ENCODE data around the gene PCGF3.
"Not testable (repeated sequence)": the region's sequence is repeated elsewhere in the genome, so short reads cannot be mapped to it uniquely, and the experiment has no call there.

Gene PCGF3

GRCh38 chr4:768076-768475, 62.4 kb downstream of the PCGF3 start:
- H3K4me1 Mint-ChIP-seq: peaks cover 7% of the 10 kb centered on the region
- no peak for ATAC-seq (ENCODE audit: low read depth)
- no peak overlapping the region for H3K4me3 Mint-ChIP-seq
- peaks cover 12% of the 10 kb centered on the region for H3K36me3 Mint-ChIP-seq
- H3K27ac Mint-ChIP-seq: no peak overlapping the region
- H3K9me3 Mint-ChIP-seq: no peaks in the 10 kb centered on the region
- no peaks in the 10 kb centered on the region for H3K27me3 Mint-ChIP-seq
- no peak for DNase-seq (ENCODE audit: low spot score in 2 of 2)

DNA sequence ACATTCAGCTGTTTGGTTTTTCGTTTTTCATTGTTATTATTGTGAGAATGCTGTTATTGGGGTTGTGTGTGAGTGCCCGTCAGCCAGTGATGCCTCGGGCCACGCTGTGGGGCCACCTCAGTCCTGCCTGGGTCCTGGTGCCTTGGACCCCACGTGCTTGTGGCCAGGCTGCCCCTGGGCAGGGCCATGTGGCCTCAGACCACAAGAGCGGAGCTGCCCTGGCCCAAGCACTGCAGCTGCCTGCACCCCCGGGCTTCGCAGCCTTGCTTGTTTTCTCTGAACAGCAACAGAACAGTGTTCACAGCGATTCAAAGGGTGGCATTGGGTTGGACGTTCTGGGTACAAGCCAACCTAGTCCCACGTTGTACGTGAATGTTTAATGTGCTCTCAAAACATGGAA, 63.4 kb downstream of the PCGF3 start:
- ATAC-seq (ENCODE audit: low read depth) (no peak), DNase-seq (ENCODE audit: low spot score in 2 of 2) (no peak)
- H3K4me3 Mint-ChIP-seq: no peak overlapping the region
- no peaks in the 10 kb centered on the region for H3K27me3 Mint-ChIP-seq
- no peaks in the 10 kb centered on the region for H3K9me3 Mint-ChIP-seq
- H3K27ac Mint-ChIP-seq: no peak overlapping the region
- H3K36me3 Mint-ChIP-seq: peaks cover 8% of the 10 kb centered on the region
- H3K4me1 Mint-ChIP-seq: peaks cover 7% of the 10 kb centered on the region

- H3K36me3 Mint-ChIP-seq: peaks cover 8% of the 10 kb centered on the region
- H3K27ac Mint-ChIP-seq: no peak overlapping the region
- ATAC-seq (ENCODE audit: low read depth) (no peak), DNase-seq (ENCODE audit: low spot score in 2 of 2) (no peak)
- no peak overlapping the region for H3K4me3 Mint-ChIP-seq
- no peaks in the 10 kb centered on the region for H3K27me3 Mint-ChIP-seq
- peaks cover 7% of the 10 kb centered on the region for H3K4me1 Mint-ChIP-seq
- no peaks in the 10 kb centered on the region for H3K9me3 Mint-ChIP-seq
Measured at GRCh38 chr4:769511-769910, 63.9 kb downstream of the PCGF3 start.

DNA sequence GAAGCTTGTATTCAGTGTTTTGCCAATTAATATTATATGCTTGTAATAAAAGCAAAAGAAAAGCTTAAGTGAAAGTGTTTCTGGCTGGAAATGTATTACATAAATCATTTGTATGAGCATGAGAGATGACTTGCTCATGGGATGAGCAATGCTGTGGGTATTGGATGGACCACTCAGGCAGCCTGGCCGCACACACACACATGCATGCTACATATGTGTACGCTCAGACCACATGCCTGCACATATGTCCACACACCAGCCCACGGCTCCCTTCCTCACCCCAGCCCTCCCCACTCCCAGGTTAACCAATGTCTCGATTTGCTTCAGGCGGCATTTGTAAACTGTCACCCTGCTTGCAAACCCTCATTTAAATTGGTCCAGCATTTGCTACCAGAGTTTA, 64.4 kb downstream of the PCGF3 start:
- H3K27ac Mint-ChIP-seq: no peak overlapping the region
- peaks cover 12% of the 10 kb centered on the region for H3K4me1 Mint-ChIP-seq
- H3K27me3 Mint-ChIP-seq: no peaks in the 10 kb centered on the region

GRCh38 chr4:771464-771863, 65.8 kb downstream of the PCGF3 start:
- no peak for DNase-seq (ENCODE audit: low spot score in 2 of 2)
- H3K27ac Mint-ChIP-seq: peak overlapping the region; percentile 62
- no peak overlapping the region for H3K4me3 Mint-ChIP-seq
- no peaks in the 10 kb centered on the region for H3K27me3 Mint-ChIP-seq
- no peak for ATAC-seq (ENCODE audit: low read depth)
- H3K4me1 Mint-ChIP-seq: peaks cover 15% of the 10 kb centered on the region
- peaks cover 8% of the 10 kb centered on the region for H3K36me3 Mint-ChIP-seq
- no peaks in the 10 kb centered on the region for H3K9me3 Mint-ChIP-seq

More for the DNA sequence above, 64.4 kb downstream of the PCGF3 start:
- Mint-ChIP-seq H3K4me3 (no peak overlapping the region), H3K36me3 (peaks cover 5% of the 10 kb centered on the region), H3K9me3 (no peaks in the 10 kb centered on the region)
- DNase-seq (ENCODE audit: low spot score in 2 of 2) (no peak), ATAC-seq (ENCODE audit: low read depth) (no peak)

DNA sequence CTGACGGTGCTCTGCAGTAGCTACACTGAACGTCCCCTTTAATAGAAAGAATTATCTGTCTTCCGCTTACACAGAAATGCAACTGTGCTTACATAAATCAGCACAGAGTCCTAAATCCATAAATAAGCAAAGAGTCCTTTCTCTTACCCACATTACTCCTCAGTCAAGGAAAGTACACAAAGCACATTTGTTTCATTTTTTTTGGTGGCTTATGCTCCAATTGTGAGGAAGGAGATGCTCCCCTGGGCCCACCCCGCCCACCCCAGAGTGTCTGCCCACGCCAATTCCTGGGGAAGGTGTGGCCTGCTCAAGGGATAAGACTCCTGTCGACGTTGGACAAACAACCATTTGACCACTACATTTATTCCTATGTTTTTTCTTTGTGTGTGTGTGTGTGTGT, 66.5 kb downstream of the PCGF3 start:
- no peak overlapping the region for H3K4me3 Mint-ChIP-seq
- ATAC-seq (ENCODE audit: low read depth): no peak
- peak overlapping the region; percentile 62 for H3K27ac Mint-ChIP-seq
- H3K27me3 Mint-ChIP-seq: no peaks in the 10 kb centered on the region
- H3K36me3 Mint-ChIP-seq: peaks cover 12% of the 10 kb centered on the region
- no peak for DNase-seq (ENCODE audit: low spot score in 2 of 2)
- peaks cover 20% of the 10 kb centered on the region for H3K4me1 Mint-ChIP-seq
- H3K9me3 Mint-ChIP-seq: no peaks in the 10 kb centered on the region

- Mint-ChIP-seq H3K36me3 (peaks cover 16% of the 10 kb centered on the region), H3K9me3 (no peaks in the 10 kb centered on the region), H3K4me3 (no peak overlapping the region), H3K27ac (no peak overlapping the region), H3K27me3 (no peaks in the 10 kb centered on the region), H3K4me1 (peaks cover 23% of the 10 kb centered on the region)
- no peak for DNase-seq (ENCODE audit: low spot score in 2 of 2)
- no peak for ATAC-seq (ENCODE audit: low read depth)
Measured at GRCh38 chr4:772776-773175, 67.1 kb downstream of the PCGF3 start.

- no peaks in the 10 kb centered on the region for H3K27me3 Mint-ChIP-seq
- H3K9me3 Mint-ChIP-seq: no peaks in the 10 kb centered on the region
- no peak for ATAC-seq (ENCODE audit: low read depth)
- peaks cover 23% of the 10 kb centered on the region for H3K4me1 Mint-ChIP-seq
- H3K36me3 Mint-ChIP-seq: peaks cover 16% of the 10 kb centered on the region
- no peak for DNase-seq (ENCODE audit: low spot score in 2 of 2)
- H3K4me3 Mint-ChIP-seq: no peak overlapping the region
- H3K27ac Mint-ChIP-seq: no peak overlapping the region
Measured at GRCh38 chr4:773214-773613, 67.6 kb downstream of the PCGF3 start.

DNA sequence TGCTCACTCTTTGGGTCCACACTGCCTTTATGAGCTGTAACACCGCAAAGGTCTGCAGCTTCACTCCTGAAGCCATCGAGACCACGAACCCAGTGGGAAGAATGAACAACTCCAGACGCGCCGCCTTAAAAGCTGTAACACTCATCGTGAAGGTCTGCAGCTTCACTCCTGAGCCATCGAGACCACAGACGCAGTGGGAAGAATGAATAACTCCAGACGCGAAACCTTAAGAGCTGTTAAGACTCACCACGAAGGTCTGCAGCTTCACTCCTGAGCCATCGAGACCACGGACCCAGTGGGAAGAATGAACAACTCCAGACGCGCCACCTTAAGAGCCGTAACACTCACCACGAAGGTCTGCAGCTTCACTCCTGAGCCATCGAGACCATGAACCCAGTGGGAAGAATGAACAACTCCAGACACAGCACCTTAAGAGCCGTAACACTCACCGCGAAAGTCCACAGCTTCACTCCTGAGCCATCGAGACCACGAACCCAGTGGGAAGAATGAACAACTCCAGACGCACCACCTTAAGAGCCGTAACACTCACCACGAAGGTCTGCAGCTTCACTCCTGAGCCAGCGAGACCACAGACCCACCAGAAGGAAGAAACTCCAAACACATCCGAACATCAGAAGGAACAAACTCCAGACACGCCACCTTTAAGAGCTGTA, 68.9 kb downstream of the PCGF3 start:
- H3K36me3 Mint-ChIP-seq: peaks cover 19% of the 10 kb centered on the region
- not testable (repeated sequence) for H3K27me3 Mint-ChIP-seq; H3K9me3 Mint-ChIP-seq; H3K27ac Mint-ChIP-seq; DNase-seq (ENCODE audit: low spot score in 2 of 2); ATAC-seq (ENCODE audit: low read depth); H3K4me3 Mint-ChIP-seq
- peaks cover 27% of the 10 kb centered on the region for H3K4me1 Mint-ChIP-seq

DNA sequence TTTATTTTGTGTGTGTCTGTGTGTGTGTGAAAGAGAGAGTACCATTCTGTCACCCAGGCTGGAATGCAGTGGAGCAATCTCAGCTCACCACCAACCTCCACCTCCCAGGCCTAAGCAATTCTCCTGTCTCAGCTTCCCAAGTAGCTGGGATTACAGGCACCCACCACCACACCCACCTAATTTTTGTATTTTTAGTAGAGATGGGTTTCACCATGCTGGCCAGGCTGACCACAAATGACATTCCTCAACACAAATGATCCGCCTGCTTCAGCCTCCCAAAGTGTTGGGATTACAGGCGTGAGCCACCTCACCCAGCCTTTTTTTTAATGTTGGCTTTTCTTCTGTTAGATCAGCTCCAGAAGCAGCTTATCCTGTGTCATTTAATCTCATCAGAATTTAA, 69.9 kb downstream of the PCGF3 start:
- not testable (repeated sequence) for H3K27me3 Mint-ChIP-seq; H3K27ac Mint-ChIP-seq; H3K4me3 Mint-ChIP-seq; ATAC-seq (ENCODE audit: low read depth); H3K9me3 Mint-ChIP-seq; DNase-seq (ENCODE audit: low spot score in 2 of 2)
- Mint-ChIP-seq H3K36me3 (peaks cover 17% of the 10 kb centered on the region), H3K4me1 (peaks cover 28% of the 10 kb centered on the region)

DNA sequence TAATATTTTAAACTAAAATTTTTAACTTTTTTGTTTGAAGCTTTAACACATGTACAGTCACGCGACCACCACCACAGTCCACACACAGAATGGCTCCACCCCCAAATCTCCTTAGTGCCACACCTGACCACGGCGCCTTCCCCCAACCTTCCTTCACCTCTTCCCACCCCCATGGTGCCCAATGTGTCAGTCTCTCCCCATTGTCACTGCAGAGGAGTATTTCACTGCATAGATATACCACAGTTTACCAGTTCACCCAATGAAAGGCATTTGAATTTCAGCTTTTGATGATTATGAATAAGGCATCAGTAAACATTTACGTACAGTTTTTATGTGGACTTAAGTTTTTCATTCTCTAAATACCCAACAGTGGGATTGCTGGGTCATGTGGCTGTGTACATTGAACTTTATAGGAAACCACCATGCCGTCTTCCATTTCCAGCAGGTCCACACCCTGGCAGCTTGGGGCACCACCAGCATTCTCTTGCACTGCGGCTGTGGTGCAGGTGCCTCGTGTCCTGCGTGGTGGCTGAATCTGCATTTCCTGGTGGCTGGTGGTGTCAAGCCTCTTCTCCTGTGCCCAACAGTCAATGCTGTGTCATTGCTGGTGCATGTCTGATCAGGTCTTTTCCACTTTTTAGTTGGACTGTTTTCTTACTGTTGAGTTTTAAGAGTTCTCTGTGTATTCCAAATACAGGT, 71.3 kb downstream of the PCGF3 start:
- no peaks in the 10 kb centered on the region for H3K9me3 Mint-ChIP-seq
- no peak for ATAC-seq (ENCODE audit: low read depth)
- H3K36me3 Mint-ChIP-seq: peaks cover 17% of the 10 kb centered on the region
- no peak for DNase-seq (ENCODE audit: low spot score in 2 of 2)
- peaks cover 26% of the 10 kb centered on the region for H3K4me1 Mint-ChIP-seq
- H3K4me3 Mint-ChIP-seq: no peak overlapping the region
- H3K27ac Mint-ChIP-seq: no peak overlapping the region
- H3K27me3 Mint-ChIP-seq: no peaks in the 10 kb centered on the region

- Mint-ChIP-seq H3K27ac (no peak overlapping the region), H3K27me3 (no peaks in the 10 kb centered on the region), H3K4me3 (no peak overlapping the region), H3K4me1 (peaks cover 27% of the 10 kb centered on the region), H3K36me3 (peaks cover 17% of the 10 kb centered on the region), H3K9me3 (no peaks in the 10 kb centered on the region)
- ATAC-seq (ENCODE audit: low read depth): no peak
- no peak for DNase-seq (ENCODE audit: low spot score in 2 of 2)
Measured at GRCh38 chr4:777520-778262, 72.1 kb downstream of the PCGF3 start.

GRCh38 chr4:779555-779954, 73.9 kb downstream of the PCGF3 start:
- ATAC-seq (ENCODE audit: low read depth) (no peak), DNase-seq (ENCODE audit: low spot score in 2 of 2) (no peak)
- H3K27me3 Mint-ChIP-seq: peaks cover 6% of the 10 kb centered on the region
- H3K9me3 Mint-ChIP-seq: no peaks in the 10 kb centered on the region
- peaks cover 17% of the 10 kb centered on the region for H3K36me3 Mint-ChIP-seq
- peak overlapping the region; percentile 53 for H3K4me3 Mint-ChIP-seq
- no peak overlapping the region for H3K27ac Mint-ChIP-seq
- peaks cover 31% of the 10 kb centered on the region for H3K4me1 Mint-ChIP-seq

- Mint-ChIP-seq H3K27me3 (peaks cover 13% of the 10 kb centered on the region), H3K4me3 (peak overlapping the region; percentile 92), H3K4me1 (peaks cover 31% of the 10 kb centered on the region), H3K36me3 (peaks cover 15% of the 10 kb centered on the region), H3K27ac (peak overlapping the region; percentile 94)
- ATAC-seq (ENCODE audit: low read depth); DNase-seq (ENCODE audit: low spot score in 2 of 2); H3K9me3 Mint-ChIP-seq: not testable (repeated sequence)
Measured at GRCh38 chr4:780255-780654, 74.6 kb downstream of the PCGF3 start.
